SK-MEL-5 (cell line): ENCODE measurements around the gene PTPN18. TPM values are rescaled to one million over a fixed set of nuclear protein-coding genes. Genes with fewer than 3 reads are reported as not detected.

ENCODE experiments used
- DNase-seq: peaks from one replicate; pipeline ENCODE4 v3.0.0-alpha.2; 2016; ENCODE audit warnings: low read depth, low spot score
- in situ Hi-C: cut with HindIII; loops from 2 replicates; pipeline ENCODE4 v1.10.0; 2016; ENCODE audit warnings: low sequenced_read_pairs, high pct_unique_total_duplicates, low pct_unique_long_range_greater_than_20kb
- total RNA-seq: library from RNA; depleted of rRNA; stranded (reverse); fragments of >200 nt; shearing (Covaris generic); gene quantifications from 2 replicates; pipeline ENCODE4 v1.2.3, GENCODE V29; 2014

Gene PTPN18
- total RNA-seq, 1 experiment from 2014 or later = 19.3 TPM

GRCh38 chr2:130336877-130337734 lies 18.8 kb upstream of the PTPN18 start:
- DNase-seq = peak; percentile 75
- in situ Hi-C loops = no loop called here

GRCh38 chr2:130337735-130338325 lies 18.0 kb upstream of the PTPN18 start:
- DNase-seq = peak; percentile 24
- in situ Hi-C loops = no loop called here

GRCh38 chr2:130338793-130339345 lies 17.0 kb upstream of the PTPN18 start:
- DNase-seq = no peak
- in situ Hi-C loops = no loop called here

- DNase-seq = no peak
- in situ Hi-C loops = no loop called here
These were observed 15.7 kb upstream of the PTPN18 start for GRCh38 chr2:130339885-130340745.

GRCh38 chr2:130341562-130342019 lies 14.3 kb upstream of the PTPN18 start:
- DNase-seq = peak; percentile 22
- in situ Hi-C loops = no loop called here

GRCh38 chr2:130342020-130342532 lies 13.8 kb upstream of the PTPN18 start:
- in situ Hi-C loops = no loop called here
- peak; percentile 94 for DNase-seq

GRCh38 chr2:130342533-130343275 lies 13.2 kb upstream of the PTPN18 start, which contains the start of gene IMP4:
Gene IMP4, plus strand, starts transcription at chr2:130342897. Its CDS starts 36 bp downstream, at chr2:130342933.
- DNase-seq = peak; percentile 99
- in situ Hi-C loops = no loop called here

- in situ Hi-C loops = no loop called here
- no peak for DNase-seq
These were observed 11.3 kb upstream of the PTPN18 start for GRCh38 chr2:130344578-130344977.

- DNase-seq = no peak
- in situ Hi-C loops = no loop called here
These were observed 10.8 kb upstream of the PTPN18 start for GRCh38 chr2:130345091-130345490.

- no peak for DNase-seq
- in situ Hi-C loops = no loop called here
These were observed 10.2 kb upstream of the PTPN18 start for GRCh38 chr2:130345611-130346010.

GRCh38 chr2:130346041-130346740 lies 9.7 kb upstream of the PTPN18 start:
- in situ Hi-C loops = no loop called here
- no peak for DNase-seq

GRCh38 chr2:130346741-130347066 lies 9.2 kb upstream of the PTPN18 start:
- no peak for DNase-seq
- in situ Hi-C loops = no loop called here

GRCh38 chr2:130347220-130347925 lies 8.5 kb upstream of the PTPN18 start:
- in situ Hi-C loops = no loop called here

GRCh38 chr2:130349174-130349573 lies 6.7 kb upstream of the PTPN18 start:
- in situ Hi-C loops = no loop called here
- DNase-seq = no peak

More at GRCh38 chr2:130347220-130347925, 8.5 kb upstream of the PTPN18 start:
- no peak for DNase-seq

- in situ Hi-C loops = no loop called here
These were observed 4.1 kb upstream of the PTPN18 start for GRCh38 chr2:130351711-130352110.

GRCh38 chr2:130352237-130352636 lies 3.6 kb upstream of the PTPN18 start:
- in situ Hi-C loops = no loop called here
- DNase-seq = peak; percentile 44

More at GRCh38 chr2:130351711-130352110, 4.1 kb upstream of the PTPN18 start:
- DNase-seq = no peak
